Measurements from ENCODE around the gene AKAP12.
A peak's percentile ranks its signal among the peaks of the same experiment; 100 is the strongest.
"Not testable (repeated sequence)": the region's sequence is repeated elsewhere in the genome, so short reads cannot be mapped to it uniquely, and the experiment has no call there.

Gene AKAP12

GRCh38 chr6:151310852-151311767 is 71.3 kb downstream of the AKAP12 start:
- DNase-seq (ENCODE audit: low read depth): no peak

- no peak for DNase-seq (ENCODE audit: low read depth)
Measured at GRCh38 chr6:151313066-151313491, 73.3 kb downstream of the AKAP12 start.

GRCh38 chr6:151315661-151316060 is 75.9 kb downstream of the AKAP12 start:
- not testable (repeated sequence) for DNase-seq (ENCODE audit: low read depth)

GRCh38 chr6:151317103-151317994 is 77.6 kb downstream of the AKAP12 start:
- DNase-seq (ENCODE audit: low read depth): peak; percentile 79

- no peak for DNase-seq (ENCODE audit: low read depth)
Measured at GRCh38 chr6:151317995-151318365, 78.2 kb downstream of the AKAP12 start.

GRCh38 chr6:151320140-151320539 is 80.4 kb downstream of the AKAP12 start:
- no peak for DNase-seq (ENCODE audit: low read depth)

GRCh38 chr6:151321438-151321837 is 81.7 kb downstream of the AKAP12 start:
- no peak for DNase-seq (ENCODE audit: low read depth)

DNA sequence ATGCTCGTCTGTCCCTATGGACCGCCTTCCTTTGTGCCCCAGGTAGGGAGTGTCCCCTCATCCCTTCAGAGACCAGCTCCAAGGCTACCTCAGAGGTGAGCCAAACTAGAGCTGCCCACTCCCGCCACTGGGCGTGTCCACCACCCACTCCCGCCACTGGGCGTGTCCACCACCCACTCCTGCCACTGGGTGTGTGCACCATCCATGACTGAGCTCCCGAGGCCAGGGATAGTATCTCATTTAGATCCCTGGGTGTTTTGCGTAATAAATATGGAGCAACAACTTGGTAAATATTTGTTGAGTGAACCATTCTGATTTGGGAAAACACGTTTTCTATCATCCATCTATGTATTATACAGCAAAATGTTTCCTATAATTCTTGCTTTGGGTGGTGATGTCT is 82.8 kb downstream of the AKAP12 start:
- DNase-seq (ENCODE audit: low read depth): no peak

DNA sequence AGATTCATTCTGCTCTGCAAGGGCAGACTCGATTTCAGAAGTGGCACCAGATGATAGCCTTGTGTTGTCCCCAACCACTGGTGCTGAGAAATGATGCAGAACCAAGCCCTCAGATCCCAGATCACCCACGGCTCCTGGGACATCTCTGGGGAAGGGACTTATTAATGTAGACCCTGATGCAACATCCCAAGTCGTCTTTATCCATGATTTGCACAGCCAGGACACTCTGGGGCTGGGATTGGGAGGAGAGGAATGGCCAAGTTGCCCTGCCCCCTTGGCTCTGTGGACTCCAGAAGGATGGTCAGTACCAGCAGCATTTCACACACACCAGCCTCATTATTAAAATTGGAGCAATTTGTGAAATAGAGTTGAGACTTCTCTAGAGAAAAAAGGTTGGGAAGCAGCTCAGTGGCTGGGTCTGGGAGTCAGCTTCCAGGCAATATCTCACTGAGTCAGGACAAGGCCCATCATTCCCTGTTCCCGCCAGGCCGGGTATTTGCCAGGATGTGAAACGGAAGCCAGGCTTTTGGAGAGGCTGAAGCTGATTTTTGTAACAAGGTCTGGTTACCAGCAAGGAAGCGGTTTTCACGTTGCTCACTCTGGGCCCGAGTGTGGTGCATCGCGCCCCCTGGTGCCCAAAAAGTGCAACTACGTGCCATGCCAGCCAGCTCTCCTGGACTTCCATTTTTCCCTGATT is 84.2 kb downstream of the AKAP12 start:
- DNase-seq (ENCODE audit: low read depth): peak; percentile 88

- DNase-seq (ENCODE audit: low read depth): no peak
Measured at GRCh38 chr6:151324488-151324825, 84.7 kb downstream of the AKAP12 start.

GRCh38 chr6:151325075-151326050 is 85.6 kb downstream of the AKAP12 start:
- peak; percentile 80 for DNase-seq (ENCODE audit: low read depth)

DNA sequence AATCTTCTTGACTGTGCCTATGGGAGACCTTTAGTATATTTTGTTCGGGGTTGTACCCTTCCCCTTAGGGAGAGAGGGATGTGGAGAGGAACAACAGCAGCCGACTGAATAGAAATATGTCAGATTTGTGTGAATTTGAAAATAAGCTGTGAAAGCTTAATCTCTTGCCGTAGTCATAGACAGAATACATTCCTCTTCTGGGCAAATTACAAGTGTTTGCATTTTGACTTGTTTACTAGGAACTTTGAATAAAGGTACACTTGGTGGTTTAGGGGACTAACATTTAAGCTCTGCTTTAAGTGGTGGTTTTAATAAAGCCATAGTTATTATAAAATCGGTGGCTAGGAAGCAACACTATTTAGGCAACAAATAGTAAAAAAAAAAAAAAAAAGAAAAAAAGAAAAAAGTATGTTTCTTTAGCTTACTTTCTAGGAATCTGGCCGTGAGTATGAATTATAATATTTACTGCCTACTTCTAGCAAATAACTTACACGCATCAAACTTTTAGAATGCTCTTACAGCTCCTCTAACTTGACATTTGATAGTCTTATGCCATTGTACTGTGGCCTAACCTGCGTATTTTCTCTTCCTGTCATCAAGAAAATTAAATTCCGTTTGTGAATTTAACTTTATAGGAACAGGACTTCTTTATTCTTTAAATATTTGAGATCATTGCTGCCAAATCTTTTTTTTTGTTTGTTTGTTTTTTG is 86.5 kb downstream of the AKAP12 start:
- DNase-seq (ENCODE audit: low read depth): no peak

DNA sequence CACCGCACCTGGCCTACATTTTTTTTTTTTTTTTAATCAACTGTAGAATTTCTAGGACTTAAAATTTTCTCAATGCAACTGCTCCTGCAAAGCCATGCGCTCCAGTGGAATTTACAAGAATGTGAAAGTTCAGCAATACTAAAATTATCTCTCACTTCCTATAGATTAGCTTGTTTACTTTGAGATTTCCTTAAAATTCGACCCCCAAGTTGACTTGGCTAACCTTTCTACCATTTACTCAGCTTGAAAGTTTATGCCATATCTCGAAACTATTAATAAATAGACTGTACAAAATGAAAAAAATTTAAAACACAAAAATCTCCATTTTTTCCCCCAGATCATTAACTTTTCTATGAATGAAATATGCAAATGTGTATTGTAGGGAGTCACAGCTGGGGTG is 87.3 kb downstream of the AKAP12 start:
- no peak for DNase-seq (ENCODE audit: low read depth)

GRCh38 chr6:151330130-151330696 is 90.4 kb downstream of the AKAP12 start:
- DNase-seq (ENCODE audit: low read depth): peak; percentile 71

- no peak for DNase-seq (ENCODE audit: low read depth)
Measured at GRCh38 chr6:151335930-151336329, 96.2 kb downstream of the AKAP12 start.

DNA sequence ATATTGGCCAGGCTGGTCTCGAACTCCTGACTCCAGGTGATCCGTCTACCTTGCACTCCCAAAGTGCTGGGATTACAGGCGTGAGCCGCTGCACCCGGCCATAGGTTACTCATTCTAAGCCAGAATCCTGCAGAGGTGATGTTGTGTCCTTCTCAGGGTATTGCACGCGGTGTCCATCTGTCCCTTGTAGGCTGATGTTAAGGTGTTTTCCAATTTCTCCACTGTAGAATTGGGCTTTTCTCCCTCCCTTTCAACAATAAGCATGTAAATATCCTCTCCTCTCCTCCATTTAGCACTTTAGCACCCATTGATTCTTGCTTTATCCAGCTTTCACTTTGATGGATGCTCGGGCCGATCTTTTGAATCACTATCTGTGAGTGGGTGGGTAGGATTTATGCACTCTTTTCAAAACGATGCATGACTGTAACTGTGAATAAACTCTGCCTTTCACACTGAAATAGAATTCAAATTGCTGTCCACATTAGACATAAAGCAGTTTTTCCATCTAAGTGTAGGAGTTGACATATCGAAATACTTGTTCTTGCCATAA is 99.0 kb downstream of the AKAP12 start:
- no peak for DNase-seq (ENCODE audit: low read depth)

GRCh38 chr6:151339369-151339768 is 99.6 kb downstream of the AKAP12 start:
- no peak for DNase-seq (ENCODE audit: low read depth)

- peak; percentile 56 for DNase-seq (ENCODE audit: low read depth)
Measured at GRCh38 chr6:151340219-151340978, 100.6 kb downstream of the AKAP12 start.
